Limb (tissue), 2 donors: ENCODE data around the gene VSTM5.

Experiments
- DNase-seq, 2 donors: peaks; one replicate each; pipeline ENCODE4 v3.0.0-alpha.2; 2016; ENCODE audit errors: extremely low spot score in 2 of 2

VSTM5 gene

DNA sequence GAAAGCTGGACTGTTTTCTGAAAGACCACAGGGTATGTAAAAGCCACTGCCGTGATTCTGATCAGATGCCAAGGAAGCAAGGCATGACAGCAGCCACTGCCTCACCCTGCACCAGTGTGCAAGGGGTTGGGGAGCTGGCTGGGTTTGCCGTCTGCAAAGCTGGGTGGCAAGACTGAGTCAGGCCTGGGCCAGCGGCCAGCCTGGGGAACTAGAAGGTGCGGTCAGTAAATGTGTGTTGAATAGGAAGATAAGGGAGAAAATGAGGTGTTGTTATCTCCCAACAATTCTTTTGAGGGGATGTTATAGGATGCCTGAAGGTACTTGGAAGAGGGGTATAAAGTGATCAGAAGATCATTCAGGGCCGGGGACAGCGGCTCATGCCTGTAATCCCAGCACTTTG lies 8.0 kb downstream of the VSTM5 start:
- no peak for DNase-seq

GRCh38 chr11:93842034-93842433 lies 8.4 kb downstream of the VSTM5 start:
- DNase-seq, result no peak

DNA sequence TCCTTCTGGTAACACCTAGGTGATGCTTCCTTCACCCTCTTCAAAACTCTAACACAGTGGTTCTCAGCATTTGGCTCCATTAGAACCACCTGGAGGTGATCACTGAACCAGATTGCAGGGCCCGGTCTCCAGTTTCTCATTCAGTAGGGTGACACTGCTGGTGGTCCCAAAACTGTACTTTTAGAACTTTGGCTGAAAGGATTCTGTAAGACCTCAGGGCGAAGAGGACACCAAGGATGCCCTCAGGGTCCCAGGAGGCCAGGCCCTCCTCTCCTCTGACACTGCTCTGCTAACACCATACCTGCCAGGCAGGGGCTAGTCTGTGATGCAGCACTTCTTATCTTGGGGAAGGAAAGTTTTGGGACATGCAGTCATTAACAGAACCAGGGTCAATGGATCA lies 9.0 kb downstream of the VSTM5 start:
- DNase-seq, result no peak

DNA sequence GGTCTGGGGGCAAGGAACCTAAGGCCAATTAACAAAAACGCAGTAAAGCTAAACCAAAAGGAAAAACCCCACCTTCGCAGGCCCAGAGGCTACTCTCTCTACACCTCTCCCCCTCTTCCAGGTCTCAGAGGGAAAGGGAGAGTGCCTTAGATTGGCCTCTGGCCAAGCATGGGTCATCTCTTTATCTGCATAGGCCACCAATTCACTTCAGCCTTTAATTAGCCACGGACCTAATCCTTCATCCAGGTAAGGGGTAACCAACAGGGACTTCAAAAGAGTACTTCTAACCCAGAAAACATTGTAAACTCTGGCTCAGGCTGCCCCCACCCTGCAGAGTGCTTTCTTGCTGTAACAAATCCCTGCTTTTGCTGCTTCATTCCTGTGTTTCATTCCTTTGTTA lies 9.4 kb downstream of the VSTM5 start:
- no peak for DNase-seq

- DNase-seq, result peak in 1 of 2 donors; percentile 6
These were observed 10.2 kb downstream of the VSTM5 start for GRCh38 chr11:93840180-93840579.

DNA sequence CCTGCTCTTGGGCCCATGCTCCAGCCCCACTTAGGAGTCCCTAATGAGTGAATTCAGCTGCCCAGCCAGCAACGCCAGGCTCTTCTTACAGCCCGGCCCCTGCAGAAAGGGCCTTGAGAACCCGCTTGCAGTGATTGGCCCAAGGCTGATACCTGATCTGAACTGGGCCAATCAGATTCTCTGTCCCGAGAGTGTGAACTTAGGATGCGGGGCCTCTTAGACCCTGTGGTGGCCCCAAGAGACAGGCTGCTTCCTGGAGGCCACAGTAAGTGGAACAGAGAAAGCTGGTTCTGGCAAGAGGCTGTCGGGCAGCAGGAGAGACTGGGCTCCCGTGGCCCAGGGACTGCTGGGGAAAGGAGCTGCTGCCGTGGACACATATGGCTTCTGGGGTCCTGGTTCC lies 11.5 kb downstream of the VSTM5 start:
- no peak for DNase-seq

DNA sequence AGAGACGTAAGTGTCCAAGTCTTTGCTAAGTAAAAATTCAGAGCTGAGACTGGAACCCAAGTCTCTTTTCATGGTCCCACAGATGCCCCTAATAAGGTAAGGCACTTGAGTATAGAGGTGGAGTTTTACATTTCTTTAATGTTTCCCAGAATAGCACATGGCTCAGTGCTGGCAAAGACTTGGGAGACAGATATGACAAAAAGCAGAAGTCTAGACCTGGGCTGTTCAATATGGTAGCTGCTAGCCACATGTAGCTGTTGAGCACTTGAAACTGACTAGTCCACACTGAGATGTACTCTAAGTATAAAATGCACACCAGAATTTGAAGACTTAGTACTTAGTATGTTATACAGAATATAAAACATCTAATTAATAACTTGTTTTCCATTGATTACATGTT lies 17.6 kb downstream of the VSTM5 start:
- no peak for DNase-seq

- no peak for DNase-seq
These were observed 18.9 kb downstream of the VSTM5 start for GRCh38 chr11:93831343-93832127.

GRCh38 chr11:93829598-93829997 lies 20.8 kb downstream of the VSTM5 start:
- no peak for DNase-seq

DNA sequence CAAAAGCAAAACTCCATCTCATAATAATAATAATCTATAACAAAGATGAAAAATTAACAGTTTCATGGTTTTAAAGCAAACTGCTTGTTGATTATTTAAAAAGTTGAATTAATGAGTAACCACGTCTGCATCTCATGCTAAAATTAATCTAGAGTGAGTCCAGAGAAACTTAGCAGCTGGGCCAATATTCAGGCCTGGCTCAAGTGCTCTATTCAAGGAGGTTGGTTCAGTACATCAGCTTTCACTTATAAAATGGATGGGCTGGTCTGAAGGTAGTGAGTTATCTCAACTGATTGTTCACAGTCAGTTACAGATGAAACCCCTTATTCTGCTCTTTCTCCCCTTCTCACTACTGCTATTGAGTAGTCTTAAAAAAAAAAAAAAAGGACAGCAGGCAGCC lies 23.1 kb downstream of the VSTM5 start:
- no peak for DNase-seq

GRCh38 chr11:93823210-93823609 lies 27.2 kb downstream of the VSTM5 start:
- DNase-seq, result no peak

DNA sequence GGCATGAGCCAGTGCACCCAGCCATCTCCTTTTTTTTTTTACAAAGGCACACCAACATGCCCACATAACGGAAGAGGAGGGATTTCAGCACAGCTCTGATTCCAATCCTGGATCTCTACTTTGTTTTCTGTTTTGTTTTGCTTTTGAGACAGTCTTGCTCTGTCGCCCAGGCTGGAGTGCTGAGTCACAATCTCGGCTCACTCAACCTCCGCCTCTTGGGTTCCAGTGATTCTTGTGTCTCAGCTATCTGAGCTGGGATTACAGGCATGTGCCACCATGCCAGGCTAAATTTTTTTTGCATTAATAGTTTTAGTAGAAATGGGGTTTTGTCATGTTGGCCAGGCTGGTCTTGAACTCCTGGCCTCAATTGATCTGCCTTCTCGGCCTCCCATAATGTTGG lies 28.1 kb downstream of the VSTM5 start:
- DNase-seq, result no peak

DNA sequence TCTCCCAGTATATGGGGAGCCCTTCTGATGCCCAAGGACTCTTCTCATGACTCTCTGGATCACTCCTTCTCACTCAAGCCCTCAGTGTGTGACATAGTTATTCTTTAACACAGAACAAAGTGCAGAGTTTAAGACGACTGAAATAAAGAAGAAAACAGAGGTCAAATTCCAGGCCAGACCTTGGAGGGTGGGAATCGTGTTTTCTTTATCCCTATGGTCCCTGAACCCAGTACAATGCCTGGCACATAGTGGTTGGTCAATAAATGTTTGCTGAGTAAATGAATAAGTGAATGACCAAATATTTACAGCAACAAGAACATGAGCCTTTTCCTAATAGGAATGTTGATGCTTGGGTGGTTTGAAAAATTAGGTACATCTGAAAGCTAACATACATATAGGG lies 28.8 kb downstream of the VSTM5 start:
- DNase-seq, result no peak

- DNase-seq, result no peak
These were observed 29.6 kb downstream of the VSTM5 start for GRCh38 chr11:93820847-93821246.

- DNase-seq, result no peak
These were observed 30.3 kb downstream of the VSTM5 start for GRCh38 chr11:93819966-93820695.

DNA sequence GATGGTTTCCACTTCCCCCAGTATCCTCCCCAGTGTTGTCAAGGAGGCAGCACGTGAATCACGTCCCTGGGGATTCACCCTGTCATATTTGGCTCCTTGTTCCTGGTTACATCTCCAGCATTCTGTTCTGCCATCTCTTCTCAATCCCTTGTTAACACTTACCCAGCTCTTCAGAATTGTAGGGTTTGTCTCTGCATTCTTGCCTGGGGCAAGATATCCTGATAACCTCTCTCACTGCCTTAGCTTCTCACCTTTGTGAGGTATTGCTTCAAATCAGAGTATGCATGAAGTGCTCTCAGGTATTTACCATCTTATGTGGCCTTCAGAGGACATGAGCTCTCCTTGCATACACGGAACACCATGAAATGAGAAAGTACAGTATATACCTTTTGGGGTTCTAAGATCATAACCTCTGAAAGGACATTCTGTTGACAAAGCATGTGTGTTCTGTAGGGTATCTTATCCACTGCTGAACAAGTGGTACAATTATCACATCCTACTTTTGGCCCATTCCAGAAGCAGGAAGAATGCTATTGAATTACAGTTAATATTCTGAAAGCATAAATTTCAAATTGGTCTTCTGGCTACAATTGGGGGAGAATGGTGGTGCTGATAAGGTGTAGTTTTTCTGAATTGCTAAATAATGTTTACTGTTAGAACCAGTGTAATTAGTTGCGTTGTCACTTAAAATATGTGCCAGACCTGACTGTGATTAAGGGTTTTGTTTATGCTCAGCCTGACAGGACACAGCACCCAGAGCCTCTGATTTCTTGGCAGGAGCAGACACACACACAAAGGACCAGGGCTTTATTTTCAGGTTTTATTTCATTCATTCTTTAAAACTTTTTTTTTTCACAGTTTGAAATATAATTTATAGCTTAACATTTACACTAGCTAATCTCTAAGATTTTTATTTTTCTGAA lies 32.7 kb downstream of the VSTM5 start:
- DNase-seq, result no peak

- DNase-seq, result no peak
These were observed 35.3 kb downstream of the VSTM5 start for GRCh38 chr11:93814966-93815633.

- DNase-seq, result no peak
These were observed 36.4 kb downstream of the VSTM5 start for GRCh38 chr11:93813974-93814373.

DNA sequence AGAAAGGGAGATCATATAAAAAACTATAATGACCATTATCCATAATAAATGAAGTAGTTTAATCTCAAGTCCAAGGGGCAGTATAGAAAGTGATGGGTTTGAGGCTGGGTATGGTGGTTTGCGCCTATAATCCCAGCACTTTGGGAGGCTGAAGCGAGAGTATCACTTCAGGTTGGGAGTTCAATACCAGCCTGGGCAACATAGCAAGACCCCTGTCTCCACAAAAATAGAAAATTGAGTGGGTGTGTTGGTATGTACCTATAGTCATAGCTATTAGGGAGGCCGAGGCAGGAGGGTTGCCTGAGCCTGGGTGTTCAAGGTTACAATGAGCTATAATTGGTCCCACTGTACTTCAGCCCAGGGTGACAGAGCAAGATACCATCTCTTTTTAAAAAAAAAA lies 42.4 kb downstream of the VSTM5 start:
- no peak for DNase-seq

DNA sequence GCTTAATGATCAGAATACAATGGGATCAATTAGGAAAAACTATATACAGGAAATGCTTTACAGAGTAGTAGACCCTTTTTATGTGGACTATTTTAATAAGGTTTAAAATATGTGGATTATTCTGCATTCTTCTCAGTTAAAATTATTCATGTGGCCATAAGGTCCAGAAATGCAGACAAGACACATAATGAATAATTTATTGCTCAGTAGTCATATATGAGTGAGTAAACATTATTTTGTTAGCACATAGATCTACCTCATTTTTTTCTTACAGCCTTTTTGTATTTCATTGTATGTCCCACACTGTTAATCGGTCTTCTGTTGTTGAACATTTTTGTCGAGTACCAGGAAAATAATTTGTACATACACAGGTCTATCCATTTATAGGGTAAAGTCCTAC lies 45.5 kb downstream of the VSTM5 start:
- no peak for DNase-seq

DNA sequence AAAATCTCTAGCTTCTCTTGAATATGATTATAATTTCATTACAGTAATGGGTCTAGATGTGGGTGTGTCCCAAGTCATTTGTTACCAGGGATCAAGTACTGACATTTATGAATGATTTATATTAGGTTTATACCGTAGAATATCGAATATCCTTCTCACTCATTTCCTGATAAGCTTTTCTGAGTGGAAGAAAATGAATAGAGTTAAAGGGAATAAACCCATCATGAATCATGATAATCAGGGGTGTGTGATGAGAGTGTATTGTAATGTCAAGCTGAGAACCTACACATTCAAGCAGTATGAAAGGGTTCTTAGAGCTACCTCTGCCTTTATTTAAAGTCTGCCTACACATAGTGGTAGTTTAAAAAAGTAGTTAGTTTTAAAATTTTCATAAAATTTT lies 49.1 kb downstream of the VSTM5 start:
- DNase-seq, result no peak
